Subcutaneous adipose tissue (tissue), 4 donors: Measurements from ENCODE around the gene MEIS2. TPM values are rescaled to one million over a fixed set of nuclear protein-coding genes. Genes with fewer than 3 reads are reported as not detected.

Experiments
- total RNA-seq, 4 donors: library from RNA; depleted of rRNA; stranded (reverse); fragments of >200 nt; gene quantifications; one replicate each; pipeline ENCODE4 v1.1.0, GENCODE V29; 2016
- TF ChIP-seq, protein P1 (sequence below): fragments of 450-650 bp; IDR thresholded peaks from one replicate; pipeline ENCODE4 v1.5.1; 2016; ENCODE audit warnings: low read depth, mild to moderate bottlenecking, control low read depth, antibody characterized with exemption, moderate library complexity

The MEIS2 gene
- total RNA-seq, 4 donors from 2014 or later, result 10.3 to 21.7 (median 14.9) TPM

DNA sequence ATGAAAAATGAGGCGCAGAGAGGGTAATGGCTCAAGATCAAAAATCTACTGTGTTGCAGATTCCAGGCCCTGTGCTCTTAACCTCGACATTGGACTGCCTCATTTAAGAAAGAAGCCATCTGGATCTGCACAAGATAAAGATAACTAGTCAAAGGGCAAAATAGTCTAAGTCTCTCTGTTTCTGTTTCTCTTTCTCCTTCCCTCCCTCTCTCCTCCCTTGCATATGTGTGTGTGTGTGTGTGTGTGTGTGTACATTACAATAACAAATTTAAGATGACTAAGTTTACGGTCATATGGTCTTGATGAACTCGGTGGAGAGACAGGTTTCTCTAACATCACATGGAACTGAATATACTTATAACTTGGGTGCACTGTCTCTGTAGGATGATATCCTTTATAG is 69.2 kb downstream of the MEIS2 start:
- TF ChIP-seq, protein P1, sequence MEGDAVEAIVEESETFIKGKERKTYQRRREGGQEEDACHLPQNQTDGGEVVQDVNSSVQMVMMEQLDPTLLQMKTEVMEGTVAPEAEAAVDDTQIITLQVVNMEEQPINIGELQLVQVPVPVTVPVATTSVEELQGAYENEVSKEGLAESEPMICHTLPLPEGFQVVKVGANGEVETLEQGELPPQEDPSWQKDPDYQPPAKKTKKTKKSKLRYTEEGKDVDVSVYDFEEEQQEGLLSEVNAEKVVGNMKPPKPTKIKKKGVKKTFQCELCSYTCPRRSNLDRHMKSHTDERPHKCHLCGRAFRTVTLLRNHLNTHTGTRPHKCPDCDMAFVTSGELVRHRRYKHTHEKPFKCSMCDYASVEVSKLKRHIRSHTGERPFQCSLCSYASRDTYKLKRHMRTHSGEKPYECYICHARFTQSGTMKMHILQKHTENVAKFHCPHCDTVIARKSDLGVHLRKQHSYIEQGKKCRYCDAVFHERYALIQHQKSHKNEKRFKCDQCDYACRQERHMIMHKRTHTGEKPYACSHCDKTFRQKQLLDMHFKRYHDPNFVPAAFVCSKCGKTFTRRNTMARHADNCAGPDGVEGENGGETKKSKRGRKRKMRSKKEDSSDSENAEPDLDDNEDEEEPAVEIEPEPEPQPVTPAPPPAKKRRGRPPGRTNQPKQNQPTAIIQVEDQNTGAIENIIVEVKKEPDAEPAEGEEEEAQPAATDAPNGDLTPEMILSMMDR, result no peak

DNA sequence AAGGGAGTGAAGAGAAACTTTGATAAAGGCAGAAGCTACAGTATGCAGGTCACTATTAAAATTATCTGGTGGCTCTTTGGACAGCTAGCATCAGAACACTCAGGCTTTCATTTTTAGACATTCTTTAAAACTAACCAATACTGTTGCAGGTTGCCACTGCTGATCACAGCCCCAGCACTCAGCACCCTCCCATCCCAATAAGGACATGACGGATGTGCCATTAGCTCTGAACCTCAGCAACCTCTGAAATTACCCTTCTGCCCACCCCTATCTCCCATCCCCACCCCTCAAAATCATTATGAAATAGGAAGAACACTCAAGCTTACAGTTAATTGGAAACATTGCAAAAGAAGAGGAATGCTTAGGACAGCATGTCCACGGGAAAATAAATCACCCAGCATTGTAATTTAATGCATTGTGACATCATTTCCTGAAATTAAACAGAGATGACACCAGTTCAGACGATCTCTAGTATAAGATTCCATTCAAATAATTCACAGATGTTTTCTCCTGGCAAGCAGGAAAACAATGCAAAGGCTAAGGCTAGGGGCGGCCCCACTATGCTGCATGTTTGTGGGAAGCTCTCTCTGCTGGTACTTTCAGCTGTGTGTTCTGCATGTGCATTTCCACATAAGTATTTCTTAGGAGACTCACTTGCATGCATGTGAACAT is 71.6 kb downstream of the MEIS2 start:
- TF ChIP-seq, protein P1, result no peak

DNA sequence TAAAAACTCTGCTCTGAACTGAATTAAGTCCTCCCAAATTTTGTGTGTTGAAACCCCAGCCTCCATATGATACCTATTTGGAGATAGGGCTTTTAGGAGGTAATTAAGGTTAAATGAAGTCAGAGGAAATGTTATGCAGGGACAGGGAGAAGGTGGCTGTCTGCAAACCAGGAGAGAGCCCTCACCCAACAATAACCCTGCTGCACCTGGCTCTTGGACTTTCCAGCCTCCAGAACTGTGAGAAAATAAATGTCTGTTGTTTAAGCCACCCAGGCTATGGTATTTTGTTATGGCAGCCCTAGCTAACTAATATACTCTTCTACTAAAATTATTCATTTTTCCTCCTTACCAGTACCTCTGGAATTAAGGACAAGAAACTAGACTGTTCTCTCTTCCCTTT is 79.5 kb downstream of the MEIS2 start:
- TF ChIP-seq, protein P1, result no peak

DNA sequence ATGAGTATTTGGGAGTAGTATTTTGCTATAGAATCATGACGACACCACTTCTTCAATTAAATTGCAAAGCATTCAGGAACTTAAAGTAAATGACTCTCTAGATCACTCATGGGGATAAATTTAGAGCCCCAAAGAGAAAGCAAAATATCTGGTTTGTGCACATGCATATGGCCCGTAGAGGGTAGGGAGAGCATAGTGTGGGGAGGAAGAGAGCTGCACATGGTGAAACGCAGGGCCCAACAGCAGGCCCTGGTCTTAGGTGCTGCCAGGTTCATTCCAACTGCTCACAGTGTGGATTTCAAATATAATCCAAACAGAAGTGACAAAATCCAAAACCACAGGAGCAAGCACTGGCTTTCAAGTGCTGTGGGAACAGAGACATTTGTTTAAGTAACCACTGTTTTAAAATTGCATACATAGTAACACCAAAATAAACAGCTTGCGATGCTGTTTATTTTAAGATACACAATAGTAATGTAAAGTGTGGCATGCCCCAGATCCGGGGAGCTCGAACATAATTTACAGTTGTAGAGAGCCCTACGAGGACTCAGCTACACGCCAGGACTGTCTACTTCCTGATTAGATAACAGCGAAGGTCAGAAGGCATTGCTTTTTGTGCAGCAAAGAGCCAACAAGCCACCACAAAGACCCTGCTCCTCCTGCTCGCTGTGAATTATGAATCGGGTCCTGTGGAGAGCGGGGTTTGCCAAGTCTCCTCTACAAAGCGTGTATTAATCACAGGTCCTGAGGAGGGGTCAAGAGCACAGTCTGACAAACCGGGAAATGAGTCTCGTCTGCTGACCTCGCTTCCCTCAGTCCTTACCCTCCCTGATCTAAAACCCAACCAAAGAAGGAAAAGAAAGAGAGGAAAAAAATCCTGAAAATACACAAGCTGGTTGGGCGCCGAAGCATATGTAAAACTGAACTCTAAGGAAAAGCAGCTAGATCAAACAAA is 80.6 kb downstream of the MEIS2 start:
- TF ChIP-seq, protein P1, result no peak

DNA sequence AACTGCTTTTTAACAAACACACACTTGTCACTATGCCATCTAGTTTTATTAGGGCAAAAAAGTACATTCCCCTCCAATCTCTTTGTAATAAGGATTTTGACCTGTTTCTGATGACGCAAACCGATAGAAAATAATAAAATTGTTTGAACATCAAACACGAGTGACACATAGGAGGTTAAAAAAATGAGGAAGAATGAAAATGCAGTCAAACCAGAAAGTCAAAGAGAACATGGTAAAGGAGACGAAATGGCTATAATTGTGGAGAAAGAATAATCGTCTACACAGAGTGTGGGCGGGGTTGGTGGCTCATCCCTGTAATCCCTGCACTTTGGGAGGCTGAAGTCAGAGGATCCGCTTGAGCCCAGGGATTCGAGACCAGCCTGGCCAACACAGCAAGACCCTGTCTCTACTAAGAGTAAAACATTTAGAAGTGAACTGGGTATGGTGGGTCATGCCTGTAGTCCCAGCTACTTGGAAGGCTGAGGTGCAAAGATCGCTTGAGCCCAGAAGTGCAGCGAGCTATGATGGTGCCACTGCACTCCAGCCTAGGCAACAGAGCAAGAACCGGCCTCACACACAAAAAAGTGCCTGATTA is 83.2 kb downstream of the MEIS2 start:
- TF ChIP-seq, protein P1, result no peak

DNA sequence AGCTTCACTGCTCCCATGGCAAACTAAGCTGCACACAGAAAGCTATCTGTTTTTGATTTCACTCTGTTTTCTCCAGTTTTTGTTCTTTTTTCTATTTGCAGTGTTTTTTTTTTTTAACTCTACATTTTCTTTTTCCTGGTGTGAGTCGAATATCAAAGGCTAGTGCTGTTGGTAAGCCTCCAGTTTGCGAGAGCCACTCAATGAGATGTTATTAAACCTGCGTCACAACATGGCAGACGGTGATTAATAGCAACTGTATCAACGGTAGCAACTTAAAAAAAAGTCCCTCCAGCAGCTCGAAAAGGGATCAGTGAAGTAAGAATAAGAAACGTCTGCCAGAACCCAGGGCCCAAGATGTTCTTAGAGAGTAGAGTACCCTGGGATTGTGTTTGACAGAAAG is 84.1 kb downstream of the MEIS2 start:
- TF ChIP-seq, protein P1, result no peak

DNA sequence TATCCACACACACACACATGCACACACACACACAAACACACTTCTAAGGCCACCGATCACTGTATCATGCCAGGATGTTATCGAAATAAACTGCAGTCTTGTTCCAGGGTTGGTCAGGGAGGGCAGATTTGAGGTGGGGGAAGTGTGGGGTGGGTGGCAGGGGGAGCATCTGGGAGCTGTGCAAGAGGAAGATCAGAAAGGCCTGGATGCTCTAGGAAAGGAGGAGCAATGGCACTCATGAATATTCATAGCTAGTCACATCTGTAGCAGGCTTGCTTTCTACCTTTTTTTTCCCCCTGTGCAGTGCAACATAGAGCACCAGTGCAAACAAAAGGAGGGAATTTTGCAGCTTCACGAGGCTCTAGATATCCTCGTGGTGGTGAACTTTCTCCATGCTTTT is 84.9 kb downstream of the MEIS2 start:
- TF ChIP-seq, protein P1, result no peak
